ENCODE results near the gene ILKAP.

ILKAP gene, protein sequence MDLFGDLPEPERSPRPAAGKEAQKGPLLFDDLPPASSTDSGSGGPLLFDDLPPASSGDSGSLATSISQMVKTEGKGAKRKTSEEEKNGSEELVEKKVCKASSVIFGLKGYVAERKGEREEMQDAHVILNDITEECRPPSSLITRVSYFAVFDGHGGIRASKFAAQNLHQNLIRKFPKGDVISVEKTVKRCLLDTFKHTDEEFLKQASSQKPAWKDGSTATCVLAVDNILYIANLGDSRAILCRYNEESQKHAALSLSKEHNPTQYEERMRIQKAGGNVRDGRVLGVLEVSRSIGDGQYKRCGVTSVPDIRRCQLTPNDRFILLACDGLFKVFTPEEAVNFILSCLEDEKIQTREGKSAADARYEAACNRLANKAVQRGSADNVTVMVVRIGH

GRCh38 chr2:238203094-238203972 is at the start of gene ILKAP:
ILKAP (minus strand) TSS chr2:238203695; CDS start chr2:238203553, 142 bp downstream.
- peak; percentile 78 to 91 (median 86) for DNase-seq

- DNase-seq, result no peak
Measured at GRCh38 chr2:238252766-238253630, 49.5 kb upstream of the ILKAP start.

DNA sequence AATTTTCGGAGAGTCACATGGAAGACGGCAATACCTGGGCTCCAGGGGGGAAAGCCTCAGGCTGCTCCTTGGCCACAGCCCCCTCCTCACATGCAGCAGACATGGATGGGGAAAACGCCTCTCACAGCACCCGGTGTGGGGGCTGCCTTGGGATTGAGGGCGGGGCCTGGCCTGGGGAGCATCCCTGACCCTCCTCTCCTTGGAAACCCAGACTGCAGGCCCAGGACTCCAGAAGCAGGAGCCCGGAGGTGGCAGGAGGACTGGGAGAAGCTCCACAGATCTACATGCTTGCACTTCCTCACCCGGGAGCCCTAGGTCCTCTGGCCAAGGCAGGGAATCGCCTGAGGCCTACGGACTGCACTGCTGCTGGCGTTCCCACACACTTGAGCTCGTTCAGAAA is 48.5 kb upstream of the ILKAP start:
- no peak for DNase-seq

DNA sequence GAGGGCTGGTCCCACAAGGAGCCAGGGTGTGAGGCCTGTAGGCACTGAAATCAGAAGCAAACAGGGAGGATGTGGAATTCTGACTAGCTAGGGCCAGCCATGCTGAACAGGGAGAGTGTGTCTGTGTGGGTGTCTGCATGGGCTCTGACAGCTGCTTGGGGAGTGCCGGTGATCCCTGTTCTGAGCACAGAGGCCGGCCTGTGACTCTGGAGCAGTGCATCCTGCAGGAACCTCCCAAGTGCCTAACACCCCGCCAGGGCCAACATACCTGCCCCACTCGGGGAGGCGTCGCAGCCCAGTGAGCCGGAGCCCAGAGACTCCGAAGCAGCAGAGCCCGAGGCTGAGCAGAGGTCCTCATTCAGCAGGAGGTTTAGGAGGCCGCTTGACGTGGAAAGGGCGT is 47.8 kb upstream of the ILKAP start:
- no peak for DNase-seq

GRCh38 chr2:238250896-238251295 is 47.4 kb upstream of the ILKAP start:
- no peak for DNase-seq

DNA sequence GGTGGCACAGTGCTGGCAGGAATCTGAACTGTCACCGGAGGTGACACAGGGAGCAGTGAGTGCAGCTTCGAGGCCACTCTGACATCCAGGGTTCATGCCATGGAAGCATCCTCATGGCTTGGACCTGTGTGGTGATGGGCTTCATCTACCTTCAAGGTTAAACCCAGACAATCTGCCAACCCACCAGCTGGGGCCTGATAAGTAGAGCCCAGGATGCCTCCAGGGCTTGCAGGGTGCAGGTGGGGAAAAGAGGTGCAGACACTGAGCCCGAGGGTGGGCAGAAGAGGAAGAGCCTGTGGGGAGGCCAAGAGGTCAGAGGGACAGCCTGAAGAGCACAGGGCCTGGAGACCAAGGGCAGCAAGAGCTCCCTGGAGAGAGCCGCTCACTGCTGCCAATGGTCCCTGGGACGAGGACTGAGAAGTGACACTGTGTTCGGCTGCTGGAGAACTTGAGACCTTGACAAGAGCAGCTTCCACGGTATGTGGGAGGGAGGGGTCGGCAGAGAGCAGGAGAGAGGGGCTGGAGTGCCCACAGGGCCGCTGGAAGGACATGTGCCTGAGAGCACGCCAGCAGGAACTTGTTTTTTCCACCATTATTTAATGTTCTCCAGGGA is 44.5 kb upstream of the ILKAP start:
- no peak for DNase-seq

- DNase-seq, result no peak
Measured at GRCh38 chr2:238247002-238247822, 43.7 kb upstream of the ILKAP start.

DNA sequence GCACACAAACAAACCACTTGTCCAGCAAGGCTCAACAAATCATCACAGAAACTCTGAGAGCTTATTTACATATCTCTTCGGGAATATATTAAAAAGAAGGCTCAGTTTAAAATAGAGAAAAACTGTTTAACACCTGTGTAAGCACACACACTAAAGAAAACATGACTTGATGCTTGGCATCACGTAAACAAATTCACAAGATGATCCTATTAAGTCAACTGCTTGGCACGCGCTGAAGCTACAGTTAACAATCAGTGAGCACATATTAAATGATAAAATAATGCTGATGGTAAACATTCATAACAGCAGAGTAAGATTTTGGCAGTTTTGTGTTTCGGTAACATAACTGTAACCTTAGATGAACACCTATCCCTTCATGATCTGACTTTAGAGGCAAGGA is 40.7 kb upstream of the ILKAP start:
- no peak for DNase-seq

- no peak for DNase-seq
Measured at GRCh38 chr2:238243496-238244076, 40.1 kb upstream of the ILKAP start.

DNA sequence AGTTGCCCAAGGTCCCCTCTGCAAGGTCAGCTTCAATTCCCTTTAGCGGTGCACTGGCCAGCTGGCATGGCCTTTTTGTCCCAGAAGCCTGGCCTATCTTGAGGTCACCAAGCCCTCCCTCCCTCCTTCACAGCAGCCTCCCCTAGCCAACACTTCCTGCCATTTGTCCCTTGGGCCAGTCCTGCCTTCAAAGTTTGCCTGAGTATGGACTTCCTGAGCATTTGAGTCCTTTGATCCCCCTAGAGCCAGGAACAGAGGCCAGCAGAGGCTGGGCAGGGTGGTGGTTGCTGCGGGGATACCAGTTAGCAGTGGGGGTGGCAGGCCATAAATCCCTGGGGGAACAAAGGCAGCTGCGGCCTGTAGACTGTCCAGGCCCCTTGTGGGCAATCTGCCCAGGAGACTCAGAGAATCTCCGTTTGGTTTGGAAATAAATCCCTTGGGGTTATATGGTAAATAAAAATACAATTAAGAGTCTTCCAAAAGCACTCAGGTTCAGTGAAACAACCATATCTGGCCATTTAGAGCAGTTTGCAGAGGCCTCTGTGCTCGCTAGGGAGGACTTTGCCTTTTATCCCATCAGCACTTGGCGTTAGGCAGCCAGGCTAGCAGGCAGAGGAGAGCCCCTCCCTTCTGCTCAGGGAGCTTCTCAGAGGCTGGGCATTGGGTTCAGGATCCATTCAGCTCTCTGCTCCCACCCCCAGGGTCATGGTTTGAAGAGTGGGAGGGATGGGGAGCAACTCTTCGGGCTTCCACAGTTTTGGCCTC is 39.4 kb upstream of the ILKAP start:
- no peak for DNase-seq

GRCh38 chr2:238241970-238242369 is 38.5 kb upstream of the ILKAP start:
- DNase-seq, result no peak

DNA sequence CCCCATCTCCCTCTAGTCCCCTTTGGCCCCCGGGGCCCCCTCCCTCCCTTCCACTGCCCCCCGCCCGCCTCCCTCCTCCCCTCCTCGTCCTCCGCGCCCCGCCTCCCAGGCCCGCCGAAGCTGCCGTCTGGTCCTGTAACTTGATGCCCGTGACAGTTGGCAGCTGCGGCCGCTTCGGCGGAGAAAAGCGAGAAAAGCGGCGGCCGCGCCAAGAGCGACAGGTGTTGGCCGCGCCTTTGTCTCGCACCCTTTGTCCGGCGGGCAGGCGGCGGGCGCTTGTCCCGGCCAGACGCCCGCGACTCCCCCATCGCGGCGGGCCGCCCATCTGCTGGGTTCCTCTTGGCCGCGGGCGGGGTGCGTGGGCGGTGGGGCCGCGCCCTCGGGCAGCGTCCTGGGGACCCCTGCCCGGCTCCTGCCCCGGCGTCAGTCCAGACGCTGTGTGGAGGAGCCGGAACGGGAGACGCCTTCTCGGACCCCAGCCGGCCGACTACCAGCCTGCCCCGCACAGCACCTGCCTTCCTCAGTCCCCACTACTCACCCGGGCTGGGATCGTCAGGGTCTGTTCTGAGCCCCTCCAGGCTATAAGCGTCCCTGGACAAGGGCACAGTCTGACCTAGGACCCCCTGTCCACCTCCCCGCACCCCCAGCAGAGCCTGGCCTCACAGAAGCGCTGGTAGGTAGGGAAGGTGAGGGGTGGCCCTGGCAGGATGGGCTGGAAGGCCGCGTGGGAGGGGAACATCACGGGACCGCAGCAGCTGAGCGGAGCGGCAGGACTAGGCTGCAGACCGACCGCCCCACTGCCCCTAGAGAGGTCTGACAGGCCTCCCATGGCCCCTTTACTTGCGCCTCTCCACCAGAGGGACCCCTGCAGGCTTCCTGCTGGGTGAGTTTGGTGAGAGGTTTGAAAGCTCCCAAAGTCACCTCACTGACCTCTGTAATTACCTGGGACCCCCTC is 37.5 kb upstream of the ILKAP start:
- DNase-seq, result peak in 1 of 6 experiments; percentile 11

DNA sequence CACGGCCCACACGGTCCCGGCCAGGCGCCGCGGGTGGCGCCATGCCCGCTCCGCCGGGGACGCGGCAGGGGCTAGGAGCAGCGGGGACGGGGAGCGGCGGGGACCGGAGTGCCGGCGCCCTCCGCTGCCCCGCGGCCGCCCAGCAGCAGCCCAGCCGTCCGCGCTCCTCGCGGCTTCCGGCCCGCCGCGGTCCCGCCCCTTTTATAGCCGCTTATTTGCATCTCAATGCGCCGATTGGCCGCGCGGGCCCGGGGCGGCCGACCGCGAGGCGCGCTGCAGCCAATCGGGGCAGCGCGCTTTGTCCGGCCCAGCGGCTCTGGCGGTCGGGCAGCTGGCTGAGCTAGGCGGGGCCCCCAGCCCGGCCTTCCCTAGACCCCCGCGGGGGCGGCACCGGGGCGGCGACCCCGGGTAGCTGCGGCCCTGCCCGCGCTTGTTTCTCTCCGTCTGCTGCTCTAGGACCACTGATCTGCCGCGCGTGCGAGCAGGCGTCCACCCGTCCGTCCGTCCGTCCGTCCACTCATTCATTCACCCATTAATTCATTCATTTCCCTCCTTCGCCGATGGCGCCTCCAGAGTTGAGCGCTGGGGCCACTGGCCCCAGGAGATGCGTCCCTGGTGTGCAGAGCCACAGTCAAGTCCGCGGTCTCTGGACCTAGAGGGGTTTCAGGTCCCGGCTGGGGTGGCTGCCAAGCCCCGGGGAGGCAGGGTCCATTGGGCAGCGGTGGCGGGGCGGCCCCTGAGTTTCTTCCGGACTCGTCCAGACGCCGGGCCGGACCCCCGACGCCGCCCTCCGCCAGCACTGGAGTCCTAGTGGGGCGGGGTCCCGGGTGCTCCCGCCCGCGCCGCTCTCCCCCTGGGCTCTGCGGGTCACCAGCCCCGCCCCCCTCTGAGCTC is 36.6 kb upstream of the ILKAP start, which contains the start of gene HES6:
Gene HES6, minus strand, starts transcription at position 176 of the 894 bp plus-strand sequence. Its CDS starts 133 bp downstream, at position 43.
- DNase-seq, result peak; percentile 43 to 68 (median 61)

- peak in 4 of 6 experiments; percentile 49 to 65 (median 60) for DNase-seq
Measured at GRCh38 chr2:238239543-238239862, 36.0 kb upstream of the ILKAP start.

GRCh38 chr2:238238766-238239542 is 35.5 kb upstream of the ILKAP start:
- peak in 5 of 6 experiments; percentile 19 to 49 (median 43) for DNase-seq

GRCh38 chr2:238238311-238238765 is 34.8 kb upstream of the ILKAP start:
- DNase-seq, result no peak

Data from stimulated activated naive CD4-positive, alpha-beta T cell (primary cell).